Endothelial cell of hepatic sinusoid (primary cell): ENCODE data around the gene SCAF11.

ENCODE experiments used
- in situ Hi-C: cut with HindIII; loops from 2 replicates; pipeline ENCODE4 v1.10.0; 2017; ENCODE audit warnings: low sequenced_read_pairs

SCAF11 gene

DNA sequence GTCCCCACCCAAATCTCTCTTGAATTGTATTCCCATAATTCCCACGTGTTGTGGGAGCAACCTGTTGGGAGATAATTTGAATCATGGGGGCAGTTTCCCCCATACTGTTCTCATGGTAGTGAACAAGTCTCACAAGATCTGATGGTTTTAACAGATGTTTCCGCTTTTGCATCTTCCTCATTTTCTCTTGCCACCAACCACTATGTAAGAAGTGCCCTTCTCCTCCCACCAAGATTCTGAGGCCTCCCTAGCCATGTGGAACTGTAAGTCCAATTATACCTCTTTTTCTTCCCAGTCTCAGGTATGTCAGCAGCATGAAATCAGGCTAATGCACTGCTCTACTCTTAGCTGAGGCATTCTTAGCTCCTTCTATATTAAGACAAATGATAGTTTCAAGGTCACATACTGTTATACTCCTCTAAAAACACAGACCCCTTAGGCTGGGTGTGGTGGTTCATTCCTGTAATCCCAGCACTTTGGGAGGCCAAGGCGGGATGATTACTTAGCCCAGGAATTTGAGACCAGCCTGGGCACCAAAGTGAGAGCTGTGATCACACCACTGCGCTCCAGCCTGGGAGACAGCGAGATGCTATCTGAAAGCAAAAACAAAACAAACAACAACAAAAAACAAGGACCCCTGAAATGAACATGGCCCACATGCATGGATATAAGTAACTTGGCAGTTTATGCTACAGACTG lies 3.6 kb downstream of the SCAF11 start:
- in situ Hi-C loops: no loop called here

DNA sequence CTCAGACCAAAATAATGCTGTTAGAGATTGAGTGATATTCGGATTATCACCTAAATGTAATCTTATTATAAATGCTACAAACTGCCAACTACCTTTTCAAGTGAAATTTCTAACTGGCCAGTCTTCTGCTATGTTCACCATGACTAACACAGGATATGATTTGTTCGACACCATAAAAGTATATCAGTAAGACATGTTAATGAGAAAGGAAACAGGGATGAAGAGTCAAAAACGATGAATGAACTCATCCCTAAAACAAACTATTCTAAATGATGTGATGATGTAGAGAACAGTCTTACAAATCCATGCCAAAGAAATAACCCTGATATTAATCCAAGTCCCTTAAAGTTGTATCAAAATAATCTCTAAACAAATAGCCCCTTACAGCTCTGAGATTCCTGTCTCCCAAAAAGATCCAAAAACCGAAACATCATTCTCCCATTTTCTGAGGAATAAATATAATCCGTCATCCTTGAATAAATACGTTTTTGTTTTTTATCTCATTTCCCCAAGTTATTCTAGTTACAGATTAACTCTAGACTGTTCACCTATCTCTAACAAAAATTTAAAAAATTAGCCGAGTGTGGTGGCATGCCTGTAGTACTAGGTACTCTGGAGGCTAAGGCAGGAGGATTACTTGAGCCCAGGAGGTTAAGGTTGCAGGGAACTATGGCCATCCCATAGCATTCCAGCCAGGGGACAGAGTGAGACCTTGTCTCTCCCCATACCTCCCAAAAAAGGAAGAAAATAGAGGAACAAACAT lies 9.1 kb downstream of the SCAF11 start:
- in situ Hi-C loops: no loop called here

DNA sequence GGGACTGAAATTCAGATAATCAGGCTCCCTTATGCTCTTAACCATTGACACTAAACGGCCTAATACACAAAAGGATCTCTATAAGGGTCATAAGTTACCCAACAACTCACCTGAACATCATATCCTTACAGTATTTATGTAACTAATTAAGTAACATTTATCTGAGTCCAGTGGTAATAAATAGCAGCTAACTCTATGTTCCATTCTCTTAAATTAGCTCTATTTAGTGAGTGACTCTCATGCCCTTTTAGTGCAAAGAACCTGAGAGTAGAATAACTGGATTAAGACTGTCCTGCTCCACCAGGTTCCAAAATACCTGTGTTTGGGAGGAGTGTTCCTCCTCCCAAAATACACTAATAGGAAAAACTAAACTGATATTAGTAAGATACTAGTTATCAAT lies 9.8 kb downstream of the SCAF11 start:
- in situ Hi-C loops: no loop called here

DNA sequence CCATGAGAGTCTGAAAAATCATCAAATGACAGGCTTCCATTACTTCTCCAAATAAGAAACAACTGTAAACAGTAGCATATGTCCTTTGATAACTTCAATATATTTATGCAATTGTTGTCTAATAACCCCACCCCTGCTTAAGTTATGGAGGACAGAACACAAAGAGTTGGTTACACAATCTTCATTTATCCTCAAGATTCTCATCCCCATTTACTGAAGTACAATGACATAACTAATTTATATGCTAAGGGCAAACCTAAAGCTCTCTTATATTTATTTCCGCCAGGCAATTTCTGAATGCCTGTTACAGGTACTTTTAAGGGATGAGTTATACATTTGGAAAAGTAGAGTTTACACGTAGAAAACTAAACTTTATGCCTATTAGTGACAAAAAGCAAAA lies 12.3 kb downstream of the SCAF11 start:
- in situ Hi-C loops: no loop called here

DNA sequence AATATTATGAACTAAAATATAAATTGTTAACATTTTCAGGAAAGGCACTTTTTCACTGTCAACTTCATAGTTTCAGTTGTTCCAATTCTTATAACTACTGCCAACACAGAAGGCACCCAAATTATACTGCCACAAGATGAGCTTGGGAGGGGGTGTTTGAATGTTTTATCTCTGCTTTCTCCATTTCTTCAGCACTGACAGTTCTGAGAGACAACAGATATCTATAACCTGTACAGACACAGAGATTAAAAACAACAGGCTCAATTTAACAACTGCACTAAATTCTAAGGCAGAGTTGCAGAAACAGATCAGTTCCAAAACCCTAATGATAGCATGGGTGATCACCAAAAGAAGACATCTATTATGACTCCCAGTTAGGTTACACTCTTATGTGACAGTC lies 12.8 kb downstream of the SCAF11 start:
- in situ Hi-C loops: no loop called here

DNA sequence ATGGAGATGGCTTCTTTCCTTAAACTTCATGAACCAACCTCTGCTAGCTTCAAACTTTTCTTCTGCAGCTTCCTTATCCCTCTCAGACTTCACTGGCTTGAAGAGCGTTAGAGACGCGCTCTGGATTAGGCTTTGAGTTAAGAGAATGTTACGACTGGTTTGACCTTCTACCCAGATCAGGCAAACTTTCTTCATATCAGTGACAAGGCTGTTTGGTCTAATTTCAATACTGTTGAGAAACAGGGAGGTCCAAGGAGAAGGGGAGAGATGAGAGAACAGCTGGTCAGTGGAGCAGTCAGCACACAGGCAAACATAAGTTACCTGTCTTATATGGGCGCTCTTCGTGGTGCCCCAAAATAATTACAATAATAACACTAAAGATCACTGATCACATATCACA lies 14.9 kb downstream of the SCAF11 start:
- in situ Hi-C loops: no loop called here

DNA sequence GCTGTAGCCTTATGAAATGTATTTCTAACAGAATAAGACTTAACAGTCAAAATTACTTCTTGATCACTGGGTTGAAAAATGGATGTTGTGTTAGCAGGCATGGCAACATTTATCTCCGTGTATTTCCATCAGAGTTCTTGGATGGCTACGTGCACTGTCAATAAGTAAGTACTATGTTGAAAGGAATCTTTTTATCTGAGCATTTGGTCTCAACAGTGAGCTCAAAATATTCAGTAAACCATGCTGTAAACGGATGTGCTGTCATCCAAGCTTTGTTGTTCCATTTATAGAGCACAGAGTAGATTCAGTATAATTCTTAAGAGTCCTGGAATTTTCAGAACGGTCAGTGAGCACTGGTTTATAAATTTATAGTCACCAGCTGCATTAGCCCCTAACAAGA lies 15.5 kb downstream of the SCAF11 start:
- in situ Hi-C loops: no loop called here

DNA sequence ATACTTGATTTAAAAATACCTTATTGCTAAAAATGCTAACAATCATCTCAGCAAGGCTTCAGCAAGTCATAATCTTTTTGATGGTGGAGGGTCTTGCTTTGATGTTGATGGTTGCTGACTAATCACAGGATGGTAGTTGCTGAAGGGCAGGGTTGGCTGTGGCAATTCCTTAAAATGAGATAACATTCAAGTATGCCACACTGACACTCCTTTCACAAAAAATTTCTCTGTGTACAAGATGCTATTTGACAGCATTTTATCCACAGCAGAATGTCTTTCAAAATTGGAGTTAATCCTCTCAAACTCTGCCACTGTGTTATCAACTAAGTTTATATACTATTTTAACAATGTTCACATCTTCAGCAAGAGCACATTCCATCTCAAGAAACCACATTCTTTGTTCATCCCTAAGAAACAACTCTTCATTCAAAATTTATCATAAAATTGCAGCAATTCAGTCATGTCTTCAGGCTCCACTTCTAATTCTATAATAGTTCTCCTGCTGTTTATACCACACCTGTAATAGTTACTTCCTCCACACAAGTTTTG lies 16.1 kb downstream of the SCAF11 start:
- in situ Hi-C loops: no loop called here

DNA sequence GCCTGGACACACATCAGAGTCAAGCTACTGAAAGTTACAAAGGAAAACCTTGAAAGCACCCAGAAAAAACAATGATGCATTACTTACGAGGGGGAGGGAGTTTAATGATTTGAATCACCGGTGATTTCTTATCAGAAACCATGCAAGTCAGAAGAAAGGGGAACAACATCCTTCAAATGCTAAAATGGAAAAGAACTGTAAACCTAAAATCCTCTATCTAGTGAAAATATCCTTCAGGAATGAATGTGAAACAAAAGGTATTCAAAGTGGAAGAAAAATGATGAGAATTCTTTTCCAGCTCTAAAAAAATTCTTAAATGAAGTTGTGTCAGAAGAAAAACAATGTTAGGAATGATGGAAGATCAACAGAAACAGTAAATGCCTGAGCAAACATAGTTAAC lies 16.8 kb downstream of the SCAF11 start:
- in situ Hi-C loops: no loop called here

DNA sequence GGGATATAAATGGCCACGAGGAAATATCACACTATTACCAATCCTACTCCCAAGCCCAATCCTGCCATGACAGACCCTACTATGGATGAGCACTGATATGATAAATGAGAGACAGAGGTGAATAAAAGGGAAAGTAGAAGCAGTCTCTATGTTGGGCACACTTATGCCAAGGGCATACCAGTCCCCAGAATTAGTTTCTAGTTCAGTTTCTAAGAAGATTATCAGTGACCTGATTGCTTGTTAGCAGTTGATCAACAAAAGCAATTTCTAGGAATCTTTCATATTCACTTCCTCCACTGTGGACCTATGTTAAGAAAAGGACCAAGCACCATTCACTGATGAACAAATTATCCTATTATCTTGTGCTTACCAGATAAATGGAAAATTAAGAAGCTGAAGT lies 20.0 kb downstream of the SCAF11 start:
- in situ Hi-C loops: no loop called here

DNA sequence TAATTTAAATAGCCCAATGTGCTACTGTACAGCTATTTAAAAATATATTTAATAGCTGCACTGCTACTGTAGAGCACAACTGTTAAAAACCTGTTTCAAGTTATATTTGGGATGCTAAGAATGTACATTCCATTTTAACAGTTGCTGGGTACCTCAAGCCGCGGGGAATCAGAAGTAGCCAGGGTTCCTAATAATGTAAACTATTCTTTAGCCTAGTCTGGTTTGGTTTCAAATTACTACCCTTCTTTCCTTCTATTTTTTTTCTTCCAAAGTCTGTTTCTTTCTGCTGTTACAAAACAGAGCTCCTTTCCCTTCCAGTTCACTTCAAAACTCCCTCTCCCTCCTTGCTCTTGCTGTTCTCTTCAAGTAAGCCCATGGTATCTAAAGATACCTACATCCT lies 21.3 kb downstream of the SCAF11 start:
- in situ Hi-C loops: loop anchor here (5.0 kb wide), 1 partner anchor 52 kb away; no protein-coding TSS in a partner anchor

DNA sequence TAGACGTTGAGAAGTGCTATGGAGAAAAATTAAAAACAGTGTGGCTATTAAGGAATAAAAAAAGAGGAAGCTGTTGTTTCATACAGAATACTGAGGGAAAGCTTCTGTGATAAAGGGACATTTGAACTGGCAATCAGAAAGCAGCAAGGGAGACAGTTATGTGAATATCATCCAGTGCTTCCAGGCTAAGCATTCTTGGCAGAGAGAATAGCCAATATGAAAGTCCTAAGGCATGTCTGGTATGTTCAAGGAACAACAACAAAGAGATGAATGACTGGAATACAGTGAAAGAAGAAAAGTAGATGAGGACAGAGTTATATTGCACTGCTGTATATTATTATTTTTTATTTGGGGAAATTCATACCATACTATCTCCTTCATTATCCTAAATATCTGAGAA lies 23.9 kb downstream of the SCAF11 start:
- in situ Hi-C loops: loop anchor here (5.0 kb wide), 1 partner anchor 49 kb away; no protein-coding TSS in a partner anchor

DNA sequence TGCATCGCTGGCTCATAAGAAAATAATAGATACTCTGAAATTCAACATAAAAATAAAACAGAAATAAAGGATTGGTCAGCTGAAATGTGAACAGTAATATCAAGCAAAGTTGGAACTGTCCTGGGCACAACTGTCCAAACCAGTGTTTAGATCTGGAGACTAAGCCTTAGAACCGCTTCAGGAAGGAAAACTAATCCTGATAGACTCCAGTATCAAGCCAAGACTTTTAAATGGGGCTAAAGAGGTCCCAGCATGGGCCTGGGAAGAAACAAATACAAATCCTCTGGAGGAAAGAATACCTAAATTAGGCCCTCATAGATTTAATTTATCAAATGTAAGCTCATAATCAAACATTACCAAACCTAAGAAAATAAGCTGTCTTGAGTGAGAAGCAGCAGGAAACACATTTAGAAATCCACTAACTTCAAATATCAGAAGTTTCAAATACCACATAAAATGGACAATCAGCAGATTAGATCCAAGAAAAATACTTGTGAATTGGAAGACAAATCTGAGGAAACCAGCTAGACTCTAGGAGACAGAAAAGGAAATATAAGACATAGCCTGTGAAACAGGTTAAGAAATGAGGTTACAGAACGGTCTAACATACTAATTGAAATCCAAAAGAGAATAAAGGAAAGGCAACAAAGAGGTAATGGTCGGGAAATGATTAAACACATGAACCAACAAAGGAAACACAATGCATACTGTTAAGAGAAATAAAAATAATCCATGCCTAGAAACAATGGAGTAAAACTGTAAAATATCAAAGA lies 27.6 kb downstream of the SCAF11 start:
- in situ Hi-C loops: no loop called here

DNA sequence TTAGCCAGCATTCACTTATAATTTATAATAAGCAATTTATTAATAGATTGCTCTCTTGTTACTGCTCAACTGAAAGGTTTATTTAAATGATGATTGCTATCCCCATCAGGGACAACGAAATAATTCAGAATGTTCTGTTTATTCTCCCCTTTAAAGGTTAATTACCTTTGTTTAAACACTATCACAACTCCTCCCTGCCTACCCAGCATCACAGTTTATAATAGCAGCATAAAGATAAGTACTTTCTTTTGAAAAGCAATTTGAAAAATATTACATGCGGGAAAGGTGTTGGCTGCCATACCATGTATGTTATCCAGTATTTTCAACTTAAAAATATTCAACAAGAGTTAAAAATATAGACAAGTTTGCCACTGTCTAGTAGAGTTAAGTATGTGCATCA lies 30.6 kb downstream of the SCAF11 start:
- in situ Hi-C loops: no loop called here

DNA sequence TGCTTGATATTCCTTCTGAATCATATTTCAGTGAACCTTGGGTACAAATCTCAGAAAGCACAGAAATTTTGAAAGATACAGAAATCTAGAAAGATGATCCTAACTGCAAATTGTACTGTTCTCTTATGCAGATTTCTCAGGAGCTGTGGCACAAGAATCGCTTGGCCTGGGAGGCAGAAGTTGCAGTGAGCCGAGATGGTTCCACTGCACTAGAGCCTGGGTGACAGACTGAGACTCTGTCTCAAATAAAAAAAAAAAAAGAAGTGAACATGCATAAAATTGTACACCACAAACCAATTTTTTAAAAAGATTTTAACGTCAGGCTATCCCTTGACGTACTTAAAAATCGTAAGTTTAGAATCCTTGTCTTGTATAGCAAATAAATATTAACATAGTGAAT lies 31.3 kb downstream of the SCAF11 start:
- in situ Hi-C loops: no loop called here

DNA sequence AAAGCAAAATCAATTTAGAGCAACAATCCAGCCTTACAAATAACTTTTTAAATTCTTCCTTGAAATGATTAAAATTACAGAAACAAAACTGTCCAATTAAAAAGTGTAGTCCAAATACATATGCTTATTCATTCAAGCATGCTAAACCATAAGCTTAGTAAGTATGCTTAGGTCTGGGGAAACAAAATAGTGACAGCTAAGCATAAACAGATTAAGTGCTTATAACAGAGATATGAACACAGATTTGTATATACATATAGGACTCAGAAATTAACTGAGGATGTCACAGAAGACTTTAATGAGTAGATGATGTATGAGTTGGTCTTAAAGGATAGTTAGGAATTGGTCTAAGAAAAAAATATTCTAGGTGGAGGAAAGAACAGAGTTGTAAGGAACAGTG lies 41.8 kb downstream of the SCAF11 start:
- in situ Hi-C loops: no loop called here

DNA sequence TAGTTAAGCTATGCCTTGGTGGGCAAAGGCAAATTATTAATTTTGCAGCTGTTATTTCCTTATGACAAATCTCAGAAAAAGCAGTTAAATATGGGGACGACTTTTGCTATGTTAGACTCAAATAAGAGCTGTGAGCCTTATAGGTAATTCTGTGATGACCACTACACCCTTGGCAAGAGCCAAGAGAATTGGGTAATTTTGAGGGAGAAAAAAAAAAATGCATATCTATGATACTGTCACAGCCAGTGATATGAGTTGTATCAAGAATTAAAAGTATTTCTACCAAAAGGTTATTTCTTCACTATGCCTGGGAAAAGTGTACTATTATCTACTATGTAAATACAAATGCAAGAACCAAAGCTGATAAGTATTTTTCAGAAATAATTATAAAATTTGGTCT lies 43.9 kb downstream of the SCAF11 start:
- in situ Hi-C loops: no loop called here

DNA sequence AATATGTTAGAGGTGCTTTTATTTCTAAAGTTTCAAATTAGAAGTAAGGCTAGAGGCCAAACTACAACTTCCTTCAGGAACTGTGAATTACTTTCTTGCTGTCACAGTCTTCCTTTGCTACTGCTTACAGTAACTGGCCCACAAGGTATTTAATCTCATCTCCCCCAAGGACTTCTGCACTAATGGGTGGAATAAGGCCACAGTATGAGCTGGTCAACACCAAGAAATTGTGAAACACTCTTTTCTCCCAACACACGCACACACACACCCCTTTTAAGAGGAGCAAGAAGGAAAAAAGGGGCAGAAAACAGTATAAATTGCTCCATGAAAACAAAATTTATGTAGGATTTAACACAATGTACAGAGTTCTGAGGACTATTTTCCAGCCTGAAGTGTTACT lies 45.6 kb downstream of the SCAF11 start:
- in situ Hi-C loops: no loop called here

DNA sequence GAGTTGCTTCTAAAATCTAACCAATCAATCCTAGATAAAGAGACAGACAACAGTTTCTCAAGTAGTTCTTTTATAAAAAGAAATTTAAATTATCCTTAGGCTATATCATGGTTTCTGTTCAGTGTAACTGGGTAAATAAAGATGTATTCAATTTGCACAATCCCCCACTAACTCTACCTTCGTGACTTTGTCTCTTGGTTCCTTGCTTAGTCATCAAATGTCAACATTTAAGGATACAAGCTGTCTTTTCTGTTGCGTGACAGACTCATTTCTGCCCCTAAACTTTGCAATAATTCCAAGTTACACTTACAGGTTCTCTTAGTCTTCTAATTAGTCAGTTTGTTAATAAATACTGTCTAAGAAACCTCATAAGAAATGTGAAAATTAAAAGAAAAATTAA lies 50.6 kb downstream of the SCAF11 start:
- in situ Hi-C loops: no loop called here

DNA sequence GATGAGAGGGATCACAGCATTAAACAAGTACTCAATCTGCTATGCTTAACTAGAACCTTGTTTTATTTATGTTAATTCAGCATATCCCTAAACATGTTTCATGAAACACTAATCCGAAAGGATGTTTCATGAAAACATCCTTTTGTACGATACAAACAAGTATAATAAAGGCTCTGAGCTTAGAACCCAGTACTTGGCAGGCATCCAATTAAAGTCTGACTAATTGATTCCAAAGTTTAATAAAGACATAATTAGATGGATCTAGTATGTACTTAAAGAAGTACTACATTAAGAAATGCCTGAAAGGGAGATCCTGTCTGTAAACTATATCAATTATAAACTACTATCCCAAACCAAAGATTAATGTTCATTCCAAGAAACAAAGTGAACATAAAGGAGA lies 51.8 kb downstream of the SCAF11 start:
- in situ Hi-C loops: no loop called here

DNA sequence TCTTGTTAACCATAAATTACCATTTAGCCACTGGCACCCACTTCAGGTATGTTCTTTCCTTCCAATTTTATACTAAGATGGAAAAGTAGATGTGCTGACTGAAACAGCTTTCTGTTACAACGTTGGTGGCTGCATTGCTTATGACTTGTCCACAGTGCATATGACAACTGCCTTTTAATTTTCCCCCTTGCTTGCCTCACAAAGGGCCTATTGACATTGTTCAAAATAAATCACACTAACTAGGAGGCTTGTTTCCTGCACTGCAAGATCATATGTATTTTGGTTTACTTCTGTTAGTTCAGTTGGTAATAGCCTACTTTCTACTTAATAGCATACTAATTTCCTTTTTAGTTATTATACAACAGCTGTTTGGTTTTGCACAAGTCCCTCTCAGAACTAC lies 55.4 kb downstream of the SCAF11 start:
- in situ Hi-C loops: no loop called here

DNA sequence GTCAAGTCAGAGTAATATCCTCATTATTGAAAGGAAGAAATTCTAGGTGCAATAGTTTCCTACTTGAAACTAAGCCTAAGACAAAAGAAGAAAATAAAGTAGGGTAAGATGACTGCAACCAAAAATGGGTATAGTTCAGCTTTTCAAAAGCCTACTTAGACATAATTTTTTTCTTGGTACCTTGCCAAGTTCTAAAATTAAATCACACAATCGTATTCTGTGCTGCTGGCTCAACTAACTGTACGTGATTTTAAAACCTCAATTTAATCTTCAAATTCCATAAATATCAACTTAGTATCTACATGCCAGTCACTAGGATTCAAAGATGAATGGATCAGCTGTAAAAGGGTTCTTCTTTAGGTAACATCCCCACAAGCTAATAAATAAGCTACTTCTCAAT lies 56.9 kb downstream of the SCAF11 start:
- in situ Hi-C loops: no loop called here
